ENCODE measurements around the gene DDOST.

The DDOST gene

DNA sequence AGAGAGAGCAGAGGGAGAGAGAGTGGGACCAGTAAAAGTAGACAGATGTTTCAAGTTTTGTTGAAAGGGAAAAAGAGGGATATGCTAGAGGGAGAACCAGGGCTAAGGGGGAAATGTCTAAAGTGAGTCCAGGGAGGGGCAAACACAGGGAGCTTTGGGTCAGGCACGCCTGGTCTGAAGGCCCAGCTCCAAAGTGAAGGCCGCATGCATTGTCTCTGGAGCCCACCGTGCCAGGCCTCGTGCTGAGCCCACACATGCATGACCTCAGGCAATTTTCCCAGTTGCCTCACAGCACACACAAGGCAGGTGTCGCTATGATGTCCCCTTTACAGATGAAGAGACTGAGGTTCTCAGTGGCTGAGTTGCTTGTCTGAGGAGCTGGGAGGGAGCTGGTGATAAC lies 40.7 kb upstream of the DDOST start:
- no peaks in the 10 kb centered on the region for H3K36me3 ChIP-seq (ENCODE audit: control insufficient read depth, insufficient read depth, low read length, severe bottlenecking)
- no peak overlapping the region for H3K4me3 ChIP-seq (ENCODE audit: low read length)
- no peaks in the 10 kb centered on the region for H3K9me3 ChIP-seq (ENCODE audit: control insufficient read depth, low read length)
- H3K4me1 ChIP-seq (ENCODE audit: control insufficient read depth, insufficient read depth, low read length) = peaks cover 14% of the 10 kb centered on the region
- no peak for DNase-seq (ENCODE audit: low read depth)
- no peak overlapping the region for H3K9ac ChIP-seq (ENCODE audit: low read length)
- no peaks in the 10 kb centered on the region for H3K27me3 ChIP-seq (replicated peaks; ENCODE audit: control insufficient read depth, insufficient read depth, low read length)

DNA sequence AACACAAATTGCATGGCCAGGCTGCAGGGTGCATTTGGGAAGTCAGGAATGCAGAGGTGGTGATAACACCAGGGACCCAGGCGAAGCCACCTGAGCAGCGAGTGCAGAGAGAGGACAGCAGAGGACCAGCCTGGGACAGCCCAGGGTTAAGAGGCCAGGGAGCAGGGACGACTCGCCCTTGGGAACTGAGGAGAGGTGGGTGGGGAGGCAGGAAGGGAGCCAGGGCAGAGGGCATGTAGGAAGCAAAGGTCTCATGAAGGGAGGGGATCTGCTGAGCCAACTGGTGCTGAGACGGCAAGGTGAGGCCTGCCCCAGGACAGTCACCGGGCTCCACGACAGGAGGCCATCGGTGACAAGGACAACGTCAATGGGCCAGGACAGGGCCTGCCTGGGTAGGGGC lies 40.3 kb upstream of the DDOST start:
- H3K4me1 ChIP-seq (ENCODE audit: control insufficient read depth, insufficient read depth, low read length) = peaks cover 14% of the 10 kb centered on the region

DNA sequence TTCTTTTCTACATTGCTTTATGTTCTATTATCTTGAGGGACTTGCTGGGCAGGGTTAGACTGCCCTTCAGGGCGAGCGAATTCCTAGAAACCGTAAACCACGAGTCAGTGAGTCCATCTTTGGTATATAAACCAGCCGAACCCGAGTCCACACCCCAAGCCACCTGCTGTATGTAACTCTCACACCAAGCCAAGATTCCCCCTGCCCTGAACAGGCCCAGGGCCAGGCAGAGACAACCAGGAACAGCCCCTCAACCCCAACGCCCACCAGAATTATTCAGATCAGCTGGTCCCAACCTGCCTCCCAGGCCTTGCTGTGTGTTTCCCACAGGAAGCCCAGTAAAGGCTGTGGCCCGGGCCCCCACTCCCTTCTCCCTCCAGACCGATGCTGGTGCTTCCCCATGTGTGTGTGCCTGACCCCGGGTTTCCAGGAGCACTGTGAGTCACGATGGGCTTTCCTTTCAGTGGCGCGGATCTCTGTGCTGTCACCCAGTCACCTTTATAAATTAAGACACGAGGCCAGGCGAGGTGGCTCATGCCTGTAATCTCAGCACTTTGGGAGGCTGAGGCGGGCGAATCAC lies 39.6 kb upstream of the DDOST start:
- Histone ChIP-seq H3K4me3 (ENCODE audit: low read length) (no peak overlapping the region), H3K27me3 (replicated peaks; ENCODE audit: control insufficient read depth, insufficient read depth, low read length) (peaks cover 2% of the 10 kb centered on the region), H3K9me3 (ENCODE audit: control insufficient read depth, low read length) (no peaks in the 10 kb centered on the region), H3K36me3 (ENCODE audit: control insufficient read depth, insufficient read depth, low read length, severe bottlenecking) (no peaks in the 10 kb centered on the region), H3K4me1 (ENCODE audit: control insufficient read depth, insufficient read depth, low read length) (peaks cover 14% of the 10 kb centered on the region), H3K9ac (ENCODE audit: low read length) (no peak overlapping the region)
- DNase-seq (ENCODE audit: low read depth) = no peak

More for the DNA sequence above, 40.3 kb upstream of the DDOST start:
- H3K4me3 ChIP-seq (ENCODE audit: low read length) = no peak overlapping the region
- H3K9me3 ChIP-seq (ENCODE audit: control insufficient read depth, low read length) = no peaks in the 10 kb centered on the region
- H3K27me3 ChIP-seq (replicated peaks; ENCODE audit: control insufficient read depth, insufficient read depth, low read length) = no peaks in the 10 kb centered on the region
- DNase-seq (ENCODE audit: low read depth) = no peak
- no peaks in the 10 kb centered on the region for H3K36me3 ChIP-seq (ENCODE audit: control insufficient read depth, insufficient read depth, low read length, severe bottlenecking)
- no peak overlapping the region for H3K9ac ChIP-seq (ENCODE audit: low read length)

DNA sequence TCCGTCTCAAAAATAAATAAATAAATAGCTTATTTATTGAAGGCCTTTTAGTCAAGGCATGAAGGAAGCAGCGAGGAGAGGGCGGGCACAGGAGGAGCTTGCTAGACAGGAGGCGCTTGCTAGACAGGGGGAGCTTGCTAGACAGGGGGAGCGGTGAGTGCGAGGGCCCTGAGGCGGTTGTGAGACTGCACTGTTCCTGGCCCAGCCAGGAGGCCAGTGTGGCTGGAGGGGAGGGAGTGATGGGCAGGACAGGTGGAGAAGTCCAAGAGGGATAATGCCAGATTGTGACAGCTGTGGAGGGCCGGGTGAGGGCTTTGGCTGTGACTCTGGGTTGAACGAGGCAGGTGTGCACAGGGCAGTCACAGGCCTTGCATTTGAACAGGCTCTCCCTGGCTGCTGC lies 38.4 kb upstream of the DDOST start:
- peaks cover 5% of the 10 kb centered on the region for H3K27me3 ChIP-seq (replicated peaks; ENCODE audit: control insufficient read depth, insufficient read depth, low read length)
- H3K9ac ChIP-seq (ENCODE audit: low read length) = no peak overlapping the region
- DNase-seq (ENCODE audit: low read depth) = no peak
- no peaks in the 10 kb centered on the region for H3K9me3 ChIP-seq (ENCODE audit: control insufficient read depth, low read length)
- no peak overlapping the region for H3K4me3 ChIP-seq (ENCODE audit: low read length)
- no peaks in the 10 kb centered on the region for H3K36me3 ChIP-seq (ENCODE audit: control insufficient read depth, insufficient read depth, low read length, severe bottlenecking)
- H3K4me1 ChIP-seq (ENCODE audit: control insufficient read depth, insufficient read depth, low read length) = peaks cover 14% of the 10 kb centered on the region

DNA sequence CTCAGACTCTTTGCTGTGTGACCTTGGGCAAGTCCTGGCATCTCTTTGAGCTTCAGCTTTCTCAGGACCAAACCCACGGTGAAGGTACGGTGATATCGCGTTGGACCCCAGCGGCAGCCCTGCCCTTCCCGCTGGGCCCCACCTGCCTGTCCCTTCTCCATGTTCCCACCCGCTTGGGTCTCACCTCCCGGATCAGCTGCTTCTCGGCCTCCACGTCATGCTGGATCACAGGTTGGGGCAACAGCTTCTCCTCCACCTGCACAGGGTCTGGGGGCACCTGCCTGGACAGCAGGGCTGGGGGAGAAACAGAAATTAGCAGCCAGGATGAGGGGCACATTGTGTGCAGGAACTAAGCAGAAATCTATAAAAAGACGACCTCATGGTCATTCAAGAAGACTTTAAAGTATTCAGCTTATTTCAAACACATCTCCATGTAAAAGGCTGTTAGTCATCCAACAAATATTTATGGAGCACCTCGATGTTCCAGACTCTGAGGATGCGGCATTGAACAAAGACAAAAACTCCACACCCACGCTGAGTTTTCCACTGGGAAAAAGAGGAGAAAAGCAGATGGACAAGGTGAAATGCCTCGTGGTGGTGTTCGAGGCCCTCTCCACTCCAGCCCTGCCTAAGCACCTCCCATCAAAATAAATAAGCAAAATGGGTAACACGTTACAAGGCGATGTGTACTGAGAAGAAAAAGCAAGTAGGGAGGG lies 37.2 kb upstream of the DDOST start:
- peak; percentile 37 for DNase-seq (ENCODE audit: low read depth)
- Histone ChIP-seq H3K36me3 (ENCODE audit: control insufficient read depth, insufficient read depth, low read length, severe bottlenecking) (no peaks in the 10 kb centered on the region), H3K4me3 (ENCODE audit: low read length) (no peak overlapping the region), H3K9me3 (ENCODE audit: control insufficient read depth, low read length) (no peaks in the 10 kb centered on the region), H3K27me3 (replicated peaks; ENCODE audit: control insufficient read depth, insufficient read depth, low read length) (peaks cover 9% of the 10 kb centered on the region), H3K9ac (ENCODE audit: low read length) (no peak overlapping the region), H3K4me1 (ENCODE audit: control insufficient read depth, insufficient read depth, low read length) (peaks cover 14% of the 10 kb centered on the region)

DNA sequence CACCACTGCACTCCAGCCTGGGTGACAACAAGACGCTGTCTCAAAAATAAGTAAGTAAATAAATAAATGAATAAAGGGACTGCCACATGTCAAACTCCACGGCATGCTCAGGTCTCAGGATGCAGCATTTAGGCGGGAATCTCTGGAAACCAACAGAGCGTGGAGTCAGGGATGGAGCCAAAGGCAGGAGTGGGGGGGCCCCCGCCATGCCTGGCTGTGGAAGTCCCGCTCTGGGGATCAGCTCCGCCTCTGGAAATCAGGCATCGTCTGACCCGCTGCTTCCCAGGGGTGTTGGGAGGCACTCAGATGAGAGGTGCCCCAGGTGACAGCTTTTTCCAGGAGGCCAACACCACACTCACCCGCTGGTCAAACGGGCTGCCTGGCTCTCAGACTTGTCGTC lies 36.4 kb upstream of the DDOST start:
- H3K36me3 ChIP-seq (ENCODE audit: control insufficient read depth, insufficient read depth, low read length, severe bottlenecking) = no peaks in the 10 kb centered on the region
- H3K4me3 ChIP-seq (ENCODE audit: low read length) = no peak overlapping the region
- peak overlapping the region; percentile 91 for H3K9ac ChIP-seq (ENCODE audit: low read length)
- DNase-seq (ENCODE audit: low read depth) = no peak
- H3K27me3 ChIP-seq (replicated peaks; ENCODE audit: control insufficient read depth, insufficient read depth, low read length) = peaks cover 9% of the 10 kb centered on the region
- peaks cover 14% of the 10 kb centered on the region for H3K4me1 ChIP-seq (ENCODE audit: control insufficient read depth, insufficient read depth, low read length)
- no peaks in the 10 kb centered on the region for H3K9me3 ChIP-seq (ENCODE audit: control insufficient read depth, low read length)

DNA sequence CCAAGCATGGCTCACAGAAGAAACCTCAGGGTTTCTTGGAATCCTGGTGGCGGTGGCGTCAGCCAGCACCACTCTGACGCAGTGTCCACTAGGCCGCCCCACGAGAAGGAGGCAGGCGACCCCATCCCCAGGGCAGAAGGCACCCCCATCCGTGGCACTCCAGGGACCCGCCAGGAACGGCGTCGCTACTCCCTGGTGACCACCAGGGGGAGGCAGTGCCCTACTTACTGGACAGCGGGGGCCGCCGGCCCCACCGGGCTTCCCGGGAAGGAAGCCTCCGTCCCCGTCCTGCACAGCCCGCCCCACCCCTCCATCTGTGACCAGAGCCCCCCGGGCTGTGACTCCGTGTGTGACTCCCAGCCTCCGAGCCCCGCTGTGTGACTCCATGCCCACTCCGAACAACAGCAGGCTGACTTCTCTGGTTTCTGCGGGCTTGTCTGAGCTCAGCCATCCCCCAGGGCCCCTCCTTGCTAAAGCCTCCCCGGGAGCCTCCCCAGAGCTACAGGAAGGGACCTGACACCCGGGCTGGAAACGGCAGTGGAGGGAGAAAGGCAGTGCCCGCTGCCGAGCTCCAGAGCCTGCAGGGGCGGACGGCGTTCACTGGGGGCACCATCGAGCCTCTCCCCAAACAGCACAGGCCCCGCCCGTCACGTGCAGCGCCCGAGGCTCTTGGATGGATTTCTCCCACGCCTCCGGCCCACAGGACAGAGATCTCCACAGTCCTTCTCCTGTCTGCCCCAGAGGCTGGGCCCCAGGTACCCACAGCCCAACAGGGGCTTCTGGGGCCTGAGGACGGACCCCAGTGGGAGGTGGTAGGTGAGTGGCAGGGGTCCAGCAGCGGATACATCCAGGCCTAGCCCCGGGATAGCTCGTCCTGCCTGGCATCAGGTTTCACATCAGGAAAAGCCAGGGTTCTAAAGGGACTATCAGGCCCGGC lies 35.5 kb upstream of the DDOST start:
- no peaks in the 10 kb centered on the region for H3K36me3 ChIP-seq (ENCODE audit: control insufficient read depth, insufficient read depth, low read length, severe bottlenecking)
- DNase-seq (ENCODE audit: low read depth) = peak; percentile 96
- H3K9me3 ChIP-seq (ENCODE audit: control insufficient read depth, low read length) = no peaks in the 10 kb centered on the region
- peak overlapping the region; percentile 91 for H3K9ac ChIP-seq (ENCODE audit: low read length)
- peak overlapping the region; percentile 84 for H3K4me3 ChIP-seq (ENCODE audit: low read length)
- H3K27me3 ChIP-seq (replicated peaks; ENCODE audit: control insufficient read depth, insufficient read depth, low read length) = peaks cover 9% of the 10 kb centered on the region
- peaks cover 14% of the 10 kb centered on the region for H3K4me1 ChIP-seq (ENCODE audit: control insufficient read depth, insufficient read depth, low read length)

DNA sequence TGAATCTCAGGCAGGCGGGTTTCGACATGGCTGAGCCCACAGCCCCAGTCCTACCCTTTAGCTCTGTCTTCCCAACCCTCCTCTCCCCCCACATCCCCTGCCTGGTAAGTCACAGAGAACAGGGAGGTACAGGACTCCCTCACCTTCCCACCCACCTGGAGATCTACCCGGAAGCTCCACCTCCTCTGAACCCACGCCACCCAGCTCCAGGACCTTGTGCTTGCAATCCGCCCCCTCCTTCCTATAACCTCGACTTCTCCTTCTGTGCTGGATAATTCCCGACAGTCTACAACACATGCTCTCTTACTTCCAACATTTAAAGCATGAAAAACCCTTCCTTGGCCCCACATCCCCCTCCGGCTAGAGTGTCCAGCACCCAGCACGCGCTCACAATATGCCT lies 34.3 kb upstream of the DDOST start:
- no peak overlapping the region for H3K9ac ChIP-seq (ENCODE audit: low read length)
- H3K27me3 ChIP-seq (replicated peaks; ENCODE audit: control insufficient read depth, insufficient read depth, low read length) = peaks cover 9% of the 10 kb centered on the region
- no peak overlapping the region for H3K4me3 ChIP-seq (ENCODE audit: low read length)
- peaks cover 14% of the 10 kb centered on the region for H3K4me1 ChIP-seq (ENCODE audit: control insufficient read depth, insufficient read depth, low read length)
- no peaks in the 10 kb centered on the region for H3K9me3 ChIP-seq (ENCODE audit: control insufficient read depth, low read length)
- H3K36me3 ChIP-seq (ENCODE audit: control insufficient read depth, insufficient read depth, low read length, severe bottlenecking) = no peaks in the 10 kb centered on the region
- DNase-seq (ENCODE audit: low read depth) = no peak

DNA sequence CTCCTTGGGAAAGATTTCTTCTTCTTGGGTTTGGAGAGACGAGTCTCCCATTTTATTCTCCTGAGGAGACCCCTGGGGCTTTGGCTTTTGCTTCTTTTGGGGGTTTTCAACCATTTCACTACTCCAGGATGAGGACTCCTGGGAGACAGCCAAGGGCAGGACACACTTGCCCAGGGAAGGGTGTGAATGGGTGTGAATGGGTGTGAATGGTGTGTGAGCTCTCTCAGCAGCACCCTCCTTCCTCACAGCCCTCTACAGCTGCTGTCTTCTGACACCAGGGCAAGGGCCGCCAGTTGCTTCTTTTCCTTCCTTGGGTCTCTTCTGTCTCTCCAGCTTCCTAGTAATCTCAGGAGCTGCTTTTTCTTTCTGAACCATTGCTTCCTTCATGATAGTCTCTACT lies 32.5 kb upstream of the DDOST start:
- no peak overlapping the region for H3K9ac ChIP-seq (ENCODE audit: low read length)
- H3K9me3 ChIP-seq (ENCODE audit: control insufficient read depth, low read length) = no peaks in the 10 kb centered on the region
- peaks cover 9% of the 10 kb centered on the region for H3K27me3 ChIP-seq (replicated peaks; ENCODE audit: control insufficient read depth, insufficient read depth, low read length)
- H3K4me1 ChIP-seq (ENCODE audit: control insufficient read depth, insufficient read depth, low read length) = peaks cover 13% of the 10 kb centered on the region
- DNase-seq (ENCODE audit: low read depth) = no peak
- H3K36me3 ChIP-seq (ENCODE audit: control insufficient read depth, insufficient read depth, low read length, severe bottlenecking) = no peaks in the 10 kb centered on the region
- H3K4me3 ChIP-seq (ENCODE audit: low read length) = no peak overlapping the region

DNA sequence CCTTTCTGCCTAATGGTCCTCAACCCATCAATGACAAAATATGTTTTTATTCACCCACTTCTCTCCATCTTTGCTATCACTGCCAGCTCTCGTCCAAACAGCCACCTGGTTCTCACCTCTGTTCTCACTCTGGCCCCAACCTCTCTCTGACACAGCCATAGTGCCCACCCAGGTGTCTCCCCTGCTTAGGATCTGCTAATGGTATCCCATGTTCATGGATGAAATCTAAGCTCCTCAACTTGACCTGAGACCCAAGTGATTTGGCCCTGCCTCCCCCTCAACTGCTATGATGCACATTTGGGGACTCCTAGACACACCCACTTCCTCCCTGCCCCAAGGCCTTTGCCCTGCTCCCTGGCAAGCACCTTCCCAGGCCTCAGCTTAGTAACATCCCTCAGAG lies 30.7 kb upstream of the DDOST start:
- H3K9me3 ChIP-seq (ENCODE audit: control insufficient read depth, low read length) = no peaks in the 10 kb centered on the region
- peaks cover under 1% of the 10 kb centered on the region for H3K4me1 ChIP-seq (ENCODE audit: control insufficient read depth, insufficient read depth, low read length)
- no peak overlapping the region for H3K4me3 ChIP-seq (ENCODE audit: low read length)
- H3K36me3 ChIP-seq (ENCODE audit: control insufficient read depth, insufficient read depth, low read length, severe bottlenecking) = no peaks in the 10 kb centered on the region
- no peak for DNase-seq (ENCODE audit: low read depth)
- H3K27me3 ChIP-seq (replicated peaks; ENCODE audit: control insufficient read depth, insufficient read depth, low read length) = peaks cover 9% of the 10 kb centered on the region
- no peak overlapping the region for H3K9ac ChIP-seq (ENCODE audit: low read length)

DNA sequence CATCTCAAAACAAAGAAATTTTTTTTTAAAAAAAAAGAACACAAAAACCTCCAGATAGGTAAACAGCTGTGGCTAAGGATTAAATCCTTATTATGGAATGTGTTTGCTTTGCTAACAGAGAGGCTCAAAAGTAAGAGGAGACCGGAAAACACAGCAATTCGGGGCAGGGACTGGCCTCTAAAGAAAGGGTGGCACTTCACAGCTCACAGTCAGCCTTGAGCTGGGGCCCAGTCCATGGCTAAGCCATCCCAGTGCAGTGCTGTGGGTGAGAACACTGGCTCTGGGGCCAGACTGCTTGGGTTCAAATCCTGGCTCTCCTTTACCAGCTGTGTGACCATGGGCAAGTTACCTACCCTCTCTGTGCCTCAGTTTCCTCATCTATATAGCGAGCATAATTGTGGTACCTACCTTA lies 28.5 kb upstream of the DDOST start:
- Histone ChIP-seq H3K4me1 (ENCODE audit: control insufficient read depth, insufficient read depth, low read length) (no peaks in the 10 kb centered on the region), H3K36me3 (ENCODE audit: control insufficient read depth, insufficient read depth, low read length, severe bottlenecking) (no peaks in the 10 kb centered on the region), H3K9me3 (ENCODE audit: control insufficient read depth, low read length) (no peaks in the 10 kb centered on the region), H3K9ac (ENCODE audit: low read length) (no peak overlapping the region), H3K4me3 (ENCODE audit: low read length) (no peak overlapping the region), H3K27me3 (replicated peaks; ENCODE audit: control insufficient read depth, insufficient read depth, low read length) (peaks cover 7% of the 10 kb centered on the region)
- DNase-seq (ENCODE audit: low read depth) = no peak
